Subcutaneous abdominal adipose tissue (tissue), 5 donors: ENCODE results near the gene HMOX1.

Experiments used
- H3K27ac ChIP-seq: one replicate; pipeline ENCODE4 v1.7.0; 2013; ENCODE audit warnings: low read depth, mild to moderate bottlenecking, inconsistent platforms, low read length, moderate library complexity
- H3K27me3 ChIP-seq, 5 donors: one replicate each; pipeline ENCODE4 v1.7.0; 2013; ENCODE audit warnings: low read length in 5 of 5, inconsistent platforms in 1 of 5; ENCODE audit not compliant: control insufficient read depth in 5 of 5, insufficient read depth in 4 of 5
- H3K36me3 ChIP-seq, 5 donors: one replicate each; pipeline ENCODE4 v1.7.0; 2013; ENCODE audit warnings: low read length in 5 of 5; ENCODE audit not compliant: control insufficient read depth in 5 of 5, insufficient read depth in 5 of 5
- H3K4me1 ChIP-seq, 5 donors: one replicate each; pipeline ENCODE4 v1.7.0; 2013; ENCODE audit warnings: low read length in 5 of 5, mild to moderate bottlenecking in 3 of 5, moderate library complexity in 1 of 5; ENCODE audit not compliant: control insufficient read depth in 5 of 5, insufficient read depth in 5 of 5
- H3K4me3 ChIP-seq, 5 donors: one replicate each; pipeline ENCODE4 v1.7.0; 2013; ENCODE audit warnings: low read length in 5 of 5, low read depth in 1 of 5
- H3K9ac ChIP-seq, 5 donors: one replicate each; pipeline ENCODE4 v1.7.0; 2013; ENCODE audit warnings: low read length in 5 of 5, mild to moderate bottlenecking in 4 of 5, moderate library complexity in 3 of 5
- H3K9me3 ChIP-seq, 5 donors: one replicate each; pipeline ENCODE4 v1.7.0; 2013; ENCODE audit warnings: low read length in 5 of 5; ENCODE audit not compliant: control insufficient read depth in 5 of 5
- donor health status: healthy.
- donor health status: healthy.
- donor health status: healthy.
- donor health status: healthy.
- donor health status: healthy.

Gene HMOX1

GRCh38 chr22:35400501-35400790 is 19.6 kb downstream of the HMOX1 start:
- H3K27me3 ChIP-seq = no peaks in the 10 kb centered on the region
- peaks cover 0 to 23% (median 18%) of the 10 kb centered on the region in 5 donors for H3K36me3 ChIP-seq
- H3K27ac ChIP-seq = no peak overlapping the region
- peak overlapping the region; percentile 79 to 94 (median 93) for H3K4me3 ChIP-seq
- no peaks in the 10 kb centered on the region for H3K9me3 ChIP-seq
- peaks cover 0 to 27% (median 21%) of the 10 kb centered on the region in 5 donors for H3K4me1 ChIP-seq
- peak overlapping the region in 4 of 5 donors; percentile 68 to 82 (median 79) for H3K9ac ChIP-seq

- H3K36me3 ChIP-seq = peaks cover 0 to 35% (median 25%) of the 10 kb centered on the region in 5 donors
- no peaks in the 10 kb centered on the region for H3K27me3 ChIP-seq
- H3K4me3 ChIP-seq = no peak overlapping the region
- H3K4me1 ChIP-seq = peaks cover 0 to 27% (median 21%) of the 10 kb centered on the region in 5 donors
- H3K9ac ChIP-seq = no peak overlapping the region
- H3K9me3 ChIP-seq = no peaks in the 10 kb centered on the region
- no peak overlapping the region for H3K27ac ChIP-seq
These were observed 21.0 kb downstream of the HMOX1 start for GRCh38 chr22:35401863-35402262.

GRCh38 chr22:35403356-35403755 is 22.5 kb downstream of the HMOX1 start:
- H3K36me3 ChIP-seq = peaks cover 0 to 50% (median 38%) of the 10 kb centered on the region in 5 donors
- H3K4me3 ChIP-seq = no peak overlapping the region
- no peak overlapping the region for H3K9ac ChIP-seq
- no peaks in the 10 kb centered on the region for H3K9me3 ChIP-seq
- H3K4me1 ChIP-seq = peaks cover 0 to 23% (median 20%) of the 10 kb centered on the region in 5 donors
- H3K27me3 ChIP-seq = no peaks in the 10 kb centered on the region
- no peak overlapping the region for H3K27ac ChIP-seq

GRCh38 chr22:35404176-35404575 is 23.3 kb downstream of the HMOX1 start:
- Histone ChIP-seq H3K27ac (no peak overlapping the region), H3K9me3 (no peaks in the 10 kb centered on the region), H3K4me3 (no peak overlapping the region), H3K9ac (no peak overlapping the region), H3K36me3 (peaks cover 0 to 58% (median 43%) of the 10 kb centered on the region in 5 donors), H3K4me1 (peaks cover 0 to 26% (median 20%) of the 10 kb centered on the region in 5 donors), H3K27me3 (no peaks in the 10 kb centered on the region)

GRCh38 chr22:35406443-35406842 is 25.5 kb downstream of the HMOX1 start:
- Histone ChIP-seq H3K27me3 (no peaks in the 10 kb centered on the region), H3K4me1 (peaks cover 0 to 31% (median 16%) of the 10 kb centered on the region in 5 donors), H3K4me3 (no peak overlapping the region), H3K9ac (no peak overlapping the region), H3K27ac (no peak overlapping the region), H3K36me3 (peaks cover 3 to 80% (median 63%) of the 10 kb centered on the region in 5 donors), H3K9me3 (no peaks in the 10 kb centered on the region)

- Histone ChIP-seq H3K4me3 (no peak overlapping the region), H3K9me3 (no peaks in the 10 kb centered on the region), H3K27me3 (no peaks in the 10 kb centered on the region), H3K4me1 (peaks cover 0 to 31% (median 16%) of the 10 kb centered on the region in 5 donors), H3K27ac (no peak overlapping the region), H3K9ac (no peak overlapping the region), H3K36me3 (peaks cover 3 to 89% (median 72%) of the 10 kb centered on the region in 5 donors)
These were observed 26.5 kb downstream of the HMOX1 start for GRCh38 chr22:35407362-35407761.

- Histone ChIP-seq H3K9me3 (no peaks in the 10 kb centered on the region), H3K9ac (no peak overlapping the region), H3K36me3 (peaks cover 3 to 94% (median 74%) of the 10 kb centered on the region in 5 donors), H3K4me1 (peaks cover 0 to 31% (median 16%) of the 10 kb centered on the region in 5 donors), H3K27ac (no peak overlapping the region), H3K27me3 (no peaks in the 10 kb centered on the region), H3K4me3 (no peak overlapping the region)
These were observed 29.1 kb downstream of the HMOX1 start for GRCh38 chr22:35409783-35410662.

- peaks cover 3 to 96% (median 80%) of the 10 kb centered on the region in 5 donors for H3K36me3 ChIP-seq
- peaks cover 0 to 31% (median 16%) of the 10 kb centered on the region in 5 donors for H3K4me1 ChIP-seq
- no peaks in the 10 kb centered on the region for H3K27me3 ChIP-seq
- no peak overlapping the region for H3K9ac ChIP-seq
- no peak overlapping the region for H3K27ac ChIP-seq
- no peak overlapping the region for H3K4me3 ChIP-seq
- H3K9me3 ChIP-seq = no peaks in the 10 kb centered on the region
These were observed 29.8 kb downstream of the HMOX1 start for GRCh38 chr22:35410663-35411034.

- Histone ChIP-seq H3K27ac (no peak overlapping the region), H3K9ac (no peak overlapping the region), H3K4me3 (no peak overlapping the region), H3K27me3 (no peaks in the 10 kb centered on the region), H3K9me3 (no peaks in the 10 kb centered on the region), H3K4me1 (peaks cover 0 to 31% (median 16%) of the 10 kb centered on the region in 5 donors), H3K36me3 (peaks cover 3 to 96% (median 85%) of the 10 kb centered on the region in 5 donors)
These were observed 30.2 kb downstream of the HMOX1 start for GRCh38 chr22:35411102-35411501.

GRCh38 chr22:35413624-35414023 is 32.7 kb downstream of the HMOX1 start:
- Histone ChIP-seq H3K4me1 (peaks cover 0 to 22% (median 11%) of the 10 kb centered on the region in 5 donors), H3K27me3 (no peaks in the 10 kb centered on the region), H3K9ac (no peak overlapping the region), H3K27ac (no peak overlapping the region), H3K9me3 (no peaks in the 10 kb centered on the region), H3K4me3 (no peak overlapping the region), H3K36me3 (peaks cover 3 to 93% (median 82%) of the 10 kb centered on the region in 5 donors)
